HEK293 (cell line): Measurements from ENCODE around the gene SLCO4A1.

Source experiments
- CTCF ChIA-PET: fragments of 350-600 bp; formaldehyde crosslinking; extraction: SDS; loops from one replicate; lab custom pipeline; 2021; ENCODE audit warnings: antibody characterized with exemption; lab: Yijun Ruan, JAX
- POLR2A ChIA-PET: fragments of 300-600 bp; formaldehyde crosslinking; extraction: SDS; loops from one replicate; lab custom pipeline; 2020; ENCODE audit warnings: antibody characterized with exemption, inconsistent platforms; lab: Yijun Ruan, JAX
- H3K27ac ChIP-seq: fragments of 200-500 bp; sonication (Bioruptor generic); 2 replicates; pipeline ENCODE4 v1.5.1; 2014; ENCODE audit warnings: low read depth, low read length, control low read depth, inconsistent platforms; ENCODE audit errors: extremely low read depth
- H3K36me3 ChIP-seq, 2 experiments: fragments of 200-500 bp in 1 of 2; sonication (Bioruptor generic) in 1 of 2; 1 replicate in 1 of 2; 2 replicates in 1 of 2; pipeline ENCODE4 v1.5.1; 2014 to 2017; ENCODE audit warnings: inconsistent platforms in 2 of 2, low read length in 2 of 2; ENCODE audit not compliant: control insufficient read depth in 2 of 2, insufficient read depth in 1 of 2
- H3K4me1 ChIP-seq: fragments of 200-500 bp; sonication (Bioruptor generic); 2 replicates; pipeline ENCODE4 v1.5.1; 2014; ENCODE audit warnings: mild to moderate bottlenecking, low read length, inconsistent platforms; ENCODE audit not compliant: control insufficient read depth, insufficient read depth
- H3K4me3 ChIP-seq: 2 replicates; pipeline ENCODE4 v1.5.1; 2011; ENCODE audit warnings: low read depth, mild to moderate bottlenecking, control low read depth, low read length, moderate library complexity
- H3K9me3 ChIP-seq: fragments of 200-500 bp; sonication (Bioruptor generic); 2 replicates; pipeline ENCODE4 v1.5.1; 2014; ENCODE audit warnings: low read depth, low read length, inconsistent platforms; ENCODE audit not compliant: control insufficient read depth, insufficient read depth
- ATF2 ChIP-seq: fragments of 450-650 bp; formaldehyde crosslinking; IDR thresholded peaks from 2 replicates; pipeline ENCODE4 v1.5.1; 2016; ENCODE audit warnings: missing biosample characterization, missing genetic modification characterization, low read depth
- GLIS1 ChIP-seq: fragments of 450-650 bp; formaldehyde crosslinking; IDR thresholded peaks from 2 replicates; pipeline ENCODE4 v1.5.1; 2016; ENCODE audit warnings: missing biosample characterization, missing genetic modification characterization
- GLIS2 ChIP-seq: fragments of 450-650 bp; formaldehyde crosslinking; IDR thresholded peaks from 2 replicates; pipeline ENCODE4 v1.5.1; 2016; ENCODE audit warnings: missing biosample characterization, missing genetic modification characterization
- HIC1 ChIP-seq: fragments of 450-650 bp; formaldehyde crosslinking; IDR thresholded peaks from 2 replicates; pipeline ENCODE4 v1.5.1; 2016; ENCODE audit warnings: missing biosample characterization, missing genetic modification characterization
- KLF7 ChIP-seq: fragments of 450-650 bp; formaldehyde crosslinking; IDR thresholded peaks from 2 replicates; pipeline ENCODE4 v1.5.1; 2016; ENCODE audit warnings: missing biosample characterization, missing genetic modification characterization, borderline replicate concordance
- MEIS1 ChIP-seq: sonication (generic); formaldehyde crosslinking; IDR thresholded peaks from 2 replicates; pipeline ENCODE4 v1.8.1; 2022; ENCODE audit warnings: missing genetic modification reagents, mild to moderate bottlenecking, borderline replicate concordance
- PRDM4 ChIP-seq: fragments of 450-650 bp; formaldehyde crosslinking; IDR thresholded peaks from 2 replicates; pipeline ENCODE4 v1.5.1; 2017; ENCODE audit warnings: missing biosample characterization, missing genetic modification characterization
- SP7 ChIP-seq: fragments of 450-650 bp; formaldehyde crosslinking; IDR thresholded peaks from 2 replicates; pipeline ENCODE4 v1.5.1; 2016; ENCODE audit warnings: missing biosample characterization, missing genetic modification characterization
- TSHZ1 ChIP-seq: fragments of 450-650 bp; formaldehyde crosslinking; IDR thresholded peaks from 2 replicates; pipeline ENCODE4 v1.5.1; 2016; ENCODE audit warnings: missing biosample characterization, missing genetic modification characterization, borderline replicate concordance
- ZBTB44 ChIP-seq: fragments of 450-650 bp; IDR thresholded peaks from 2 replicates; pipeline ENCODE4 v1.5.1; 2018; ENCODE audit warnings: missing biosample characterization, mild to moderate bottlenecking, missing genetic modification characterization
- ZBTB48 ChIP-seq: fragments of 450-650 bp; formaldehyde crosslinking; IDR thresholded peaks from 2 replicates; pipeline ENCODE4 v1.5.1; 2016; ENCODE audit warnings: missing biosample characterization, missing genetic modification characterization
- ZNF157 ChIP-seq: fragments of 450-650 bp; formaldehyde crosslinking; IDR thresholded peaks from 2 replicates; pipeline ENCODE4 v1.5.1; 2016; ENCODE audit warnings: missing biosample characterization, missing genetic modification characterization
- ZNF19 ChIP-seq: fragments of 450-650 bp; formaldehyde crosslinking; IDR thresholded peaks from 2 replicates; pipeline ENCODE4; 2016; ENCODE audit warnings: missing biosample characterization, missing genetic modification characterization, low read depth
- ZNF341 ChIP-seq: fragments of 450-650 bp; formaldehyde crosslinking; IDR thresholded peaks from 2 replicates; pipeline ENCODE4; 2016; ENCODE audit warnings: low read depth, missing biosample characterization, missing genetic modification characterization
- ZNF37A ChIP-seq: fragments of 450-650 bp; IDR thresholded peaks from 2 replicates; pipeline ENCODE4 v1.5.1; 2018; ENCODE audit warnings: missing biosample characterization, missing genetic modification characterization
- ZNF596 ChIP-seq: fragments of 450-650 bp; IDR thresholded peaks from 2 replicates; pipeline ENCODE4 v1.5.0; 2018; ENCODE audit warnings: missing biosample characterization, mild to moderate bottlenecking, missing genetic modification characterization, moderate library complexity
- ZNF600 ChIP-seq: fragments of 450-650 bp; formaldehyde crosslinking; IDR thresholded peaks from 2 replicates; pipeline ENCODE4 v1.5.1; 2016; ENCODE audit warnings: missing biosample characterization, missing genetic modification characterization
- ZNF621 ChIP-seq: fragments of 450-650 bp; formaldehyde crosslinking; IDR thresholded peaks from 2 replicates; pipeline ENCODE4 v1.5.1; 2017; ENCODE audit warnings: missing biosample characterization, missing genetic modification characterization
- ZNF658 ChIP-seq: fragments of 450-650 bp; formaldehyde crosslinking; IDR thresholded peaks from 2 replicates; pipeline ENCODE4; 2016; ENCODE audit warnings: missing biosample characterization, missing genetic modification characterization
- ZNF664 ChIP-seq: fragments of 450-650 bp; formaldehyde crosslinking; IDR thresholded peaks from 2 replicates; pipeline ENCODE4 v1.5.1; 2016; ENCODE audit warnings: missing biosample characterization, missing genetic modification characterization
- ZNF747 ChIP-seq: fragments of 450-650 bp; formaldehyde crosslinking; IDR thresholded peaks from 2 replicates; pipeline ENCODE4 v1.5.1; 2016; ENCODE audit warnings: missing biosample characterization, missing genetic modification characterization
- ZNF777 ChIP-seq: fragments of 450-650 bp; formaldehyde crosslinking; IDR thresholded peaks from 2 replicates; pipeline ENCODE4 v1.5.1; 2017; ENCODE audit warnings: missing biosample characterization, missing genetic modification characterization, borderline replicate concordance
- ZNF837 ChIP-seq: fragments of 450-650 bp; formaldehyde crosslinking; IDR thresholded peaks from 2 replicates; pipeline ENCODE4 v1.5.1; 2016; ENCODE audit warnings: missing biosample characterization, missing genetic modification characterization
- ZSCAN18 ChIP-seq: fragments of 450-650 bp; formaldehyde crosslinking; IDR thresholded peaks from 2 replicates; pipeline ENCODE4 v1.5.1; 2016; ENCODE audit warnings: missing biosample characterization, missing genetic modification characterization

SLCO4A1 gene

GRCh38 chr20:62603021-62603906, 39.0 kb upstream of the SLCO4A1 start:
- no peak overlapping the region for H3K27ac ChIP-seq
- POLR2A ChIA-PET: interaction anchor here (0.7 kb wide), 1 partner anchor 91 kb away, joined by 6 read pairs; no protein-coding TSS in a partner anchor
- TF ChIP-seq ATF2 (tag by site-specific recombination) (no peak), ZNF37A (no peak), GLIS1 (tag by site-specific recombination) (peak; percentile 50), GLIS2 (tag by site-specific recombination) (no peak), KLF7 (tag by site-specific recombination) (no peak), HIC1 (tag by site-specific recombination) (no peak), ZNF658 (tag by site-specific recombination) (no peak), SP7 (tag by site-specific recombination) (peak; percentile 15; the same call in 1 of the 2 replicates), ZBTB44 (tag by site-specific recombination) (no peak), PRDM4 (tag by site-specific recombination) (no peak), ZNF747 (tag by site-specific recombination) (no peak), ZSCAN18 (tag by site-specific recombination) (no peak), ZNF777 (tag by site-specific recombination) (no peak), TSHZ1 (tag by site-specific recombination) (no peak), ZNF621 (tag by site-specific recombination) (no peak), ZNF600 (peak; percentile 17; the same call in 1 of the 2 replicates), ZNF341 (tag by site-specific recombination) (no peak), ZNF664 (tag by site-specific recombination) (no peak), ZNF157 (tag by site-specific recombination) (no peak), MEIS1 (CRISPR knock-in tag) (no peak), ZNF596 (no peak), ZBTB48 (no peak), ZNF19 (tag by site-specific recombination) (no peak), ZNF837 (tag by site-specific recombination) (no peak)

More at GRCh38 chr20:62603021-62603906, 39.0 kb upstream of the SLCO4A1 start:
- Histone ChIP-seq H3K4me1 (no peaks in the 10 kb centered on the region), H3K36me3 (no peaks in the 10 kb centered on the region), H3K9me3 (no peaks in the 10 kb centered on the region), H3K4me3 (no peak overlapping the region)
- CTCF ChIA-PET: interaction anchor here (0.6 kb wide), 1 partner anchor 13 kb away, joined by 3 read pairs; no protein-coding TSS in a partner anchor
